Diencephalon (tissue), 1 donor: ENCODE data around the gene ERGIC1. TPM values are rescaled to one million over a fixed set of nuclear protein-coding genes. Genes with fewer than 3 reads are reported as not detected.

ENCODE experiments used
- small RNA-seq: library from RNA; depleted of rRNA; stranded (forward); fragments of <200 nt; gene quantifications from one replicate; pipeline ENCODE3, GENCODE V24; 2014
- total RNA-seq: library from RNA; depleted of rRNA; stranded (reverse); fragments of >200 nt; gene quantifications from one replicate; pipeline ENCODE4 v1.2.3, GENCODE V29; 2014

Gene ERGIC1, protein sequence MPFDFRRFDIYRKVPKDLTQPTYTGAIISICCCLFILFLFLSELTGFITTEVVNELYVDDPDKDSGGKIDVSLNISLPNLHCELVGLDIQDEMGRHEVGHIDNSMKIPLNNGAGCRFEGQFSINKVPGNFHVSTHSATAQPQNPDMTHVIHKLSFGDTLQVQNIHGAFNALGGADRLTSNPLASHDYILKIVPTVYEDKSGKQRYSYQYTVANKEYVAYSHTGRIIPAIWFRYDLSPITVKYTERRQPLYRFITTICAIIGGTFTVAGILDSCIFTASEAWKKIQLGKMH
- total RNA-seq, result 61.6 TPM

DNA sequence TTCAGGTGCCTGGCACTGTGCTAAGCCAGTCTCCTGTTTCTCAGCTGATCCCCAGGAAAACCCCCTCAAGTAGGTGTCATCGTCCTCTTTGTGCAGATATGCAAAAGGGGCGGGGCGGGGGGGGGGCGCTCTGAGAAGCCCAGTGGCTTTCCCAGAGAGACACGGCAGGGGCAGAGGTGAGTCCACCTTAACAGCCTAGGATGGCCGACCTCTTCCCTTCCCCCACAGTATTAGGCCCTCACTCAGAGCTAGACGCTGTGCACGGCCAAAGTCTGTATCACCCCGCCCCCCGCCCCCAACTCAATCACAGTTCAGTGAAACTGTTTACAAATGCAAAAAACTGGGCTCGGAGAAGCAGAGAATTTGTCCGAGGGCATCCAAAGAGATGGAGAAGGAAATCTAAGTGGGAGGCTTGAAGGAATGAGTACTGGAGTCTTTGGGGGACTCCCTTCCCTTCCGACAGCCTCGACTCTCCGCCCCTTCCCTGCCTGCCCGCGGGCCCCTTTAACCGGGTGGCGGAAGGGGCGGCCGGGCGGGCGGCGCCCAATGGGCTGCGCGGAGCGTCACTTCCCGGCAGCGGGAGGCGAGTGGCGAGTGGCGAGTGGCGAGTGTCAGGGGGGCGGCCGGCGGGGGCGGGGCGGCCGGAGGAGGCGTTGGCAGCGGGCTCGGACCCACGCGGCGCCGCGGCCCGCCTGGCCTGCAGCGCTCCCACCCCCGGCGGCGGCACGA lies at the start of gene ERGIC1:
TSS of gene ERGIC1 (plus strand) at position 566 of the 729 bp plus-strand sequence. CDS start at position 729, 163 bp downstream.

DNA sequence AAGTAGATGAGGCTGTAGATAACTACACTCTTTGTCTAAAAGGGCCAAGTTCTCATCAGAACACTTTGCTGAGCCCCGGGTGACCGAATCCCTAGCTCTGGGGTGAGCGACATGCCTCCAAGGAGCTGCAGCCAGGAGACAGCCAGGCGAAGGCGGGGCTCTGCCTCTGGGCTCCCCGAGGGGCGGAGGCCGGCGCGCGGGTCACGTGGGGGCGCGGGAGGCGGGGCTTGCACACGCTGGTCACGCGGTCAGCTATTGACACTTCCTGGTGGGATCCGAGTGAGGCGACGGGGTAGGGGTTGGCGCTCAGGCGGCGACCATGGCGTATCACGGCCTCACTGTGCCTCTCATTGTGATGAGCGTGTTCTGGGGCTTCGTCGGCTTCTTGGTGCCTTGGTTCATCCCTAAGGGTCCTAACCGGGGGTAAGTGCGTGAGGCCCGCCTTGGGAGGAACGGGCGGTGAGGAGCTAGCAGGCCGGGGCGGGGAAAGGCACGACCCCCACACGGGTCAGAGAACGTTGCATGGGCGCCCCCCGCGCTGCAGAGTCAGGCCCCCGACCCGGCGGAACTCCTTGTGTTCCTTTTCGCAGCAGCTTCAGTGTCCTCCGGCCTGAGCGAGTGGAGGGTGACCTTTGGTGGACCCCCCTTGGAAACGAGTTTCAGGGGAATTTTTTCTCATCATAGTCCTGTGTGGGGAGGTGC lies 149.6 kb downstream of the ERGIC1 start, which contains the start of gene ATP6V0E1:
TSS of gene ATP6V0E1 (plus strand) at position 230 of the 702 bp plus-strand sequence. CDS start at position 320, 90 bp downstream.

Small RNA genes within 50 kb of the gene (small RNA-seq; reads per million reads assigned to genes)
- not detected for gene AC022217.4

Other genes with a start within 250 kb of the ERGIC1 start
- 26.8 TPM for gene NEURL1B, start 193.0 kb upstream of the ERGIC1 start, total RNA-seq
- 38.5 TPM for gene DUSP1, start 63.1 kb upstream of the ERGIC1 start, total RNA-seq
- gene RPL26L1, start 125.2 kb downstream of the ERGIC1 start, total RNA-seq, result 42.0 TPM
- 45.0 TPM for gene ATP6V0E1, start 149.5 kb downstream of the ERGIC1 start, total RNA-seq
- 24.2 TPM for gene CREBRF, start 222.1 kb downstream of the ERGIC1 start, total RNA-seq